HEK293T (cell line): ENCODE results near the gene SLFN13.

Experiments
- CTCF ChIA-PET: fragments of 350-600 bp; formaldehyde crosslinking; extraction: SDS; loops from one replicate; lab custom pipeline; 2021; ENCODE audit warnings: antibody characterized with exemption, inconsistent platforms; lab: Yijun Ruan, JAX
- POLR2A ChIA-PET: fragments of 350-600 bp; formaldehyde crosslinking; extraction: SDS; loops from one replicate; lab custom pipeline; 2020; ENCODE audit warnings: antibody characterized with exemption, inconsistent platforms; lab: Yijun Ruan, JAX
- DNase-seq: peaks from one replicate; pipeline ENCODE4 v3.0.0; 2012; ENCODE audit warnings: mixed read lengths; ENCODE audit errors: extremely low spot score
- ARNT ChIP-seq: fragments of 450-650 bp; IDR thresholded peaks from 2 replicates; pipeline ENCODE4 v1.6.1; 2017; ENCODE audit warnings: mild to moderate bottlenecking
- BHLHE40 ChIP-seq: fragments of 450-650 bp; IDR thresholded peaks from 2 replicates; pipeline ENCODE4 v1.6.1; 2016; ENCODE audit warnings: mild to moderate bottlenecking, moderate library complexity, borderline replicate concordance
- CTBP1 ChIP-seq: fragments of 450-650 bp; IDR thresholded peaks from 2 replicates; pipeline ENCODE4 v1.6.1; 2016; ENCODE audit warnings: borderline replicate concordance
- ELF4 ChIP-seq: fragments of 450-650 bp; IDR thresholded peaks from 2 replicates; pipeline ENCODE4 v1.6.1; 2017; ENCODE audit warnings: antibody characterized with exemption
- FOXA1 ChIP-seq: fragments of 450-650 bp; IDR thresholded peaks from 2 replicates; pipeline ENCODE4 v1.6.1; 2016; ENCODE audit warnings: mild to moderate bottlenecking
- FOXK2 ChIP-seq: fragments of 450-650 bp; IDR thresholded peaks from 2 replicates; pipeline ENCODE4 v1.6.1; 2016; ENCODE audit warnings: mild to moderate bottlenecking
- FOXM1 ChIP-seq: fragments of 450-650 bp; IDR thresholded peaks from 2 replicates; pipeline ENCODE4 v1.6.1; 2017; ENCODE audit warnings: mild to moderate bottlenecking, borderline replicate concordance
- HDGF ChIP-seq: fragments of 450-650 bp; IDR thresholded peaks from 2 replicates; pipeline ENCODE4 v1.6.1; 2017; ENCODE audit warnings: antibody characterized with exemption, borderline replicate concordance
- L3MBTL2 ChIP-seq: fragments of 450-650 bp; conservative IDR thresholded peaks from 2 replicates; pipeline ENCODE4 v1.6.1; 2016; ENCODE audit warnings: mild to moderate bottlenecking
- LEF1 ChIP-seq: fragments of 450-650 bp; IDR thresholded peaks from 2 replicates; pipeline ENCODE4 v1.6.1; 2017; ENCODE audit warnings: mild to moderate bottlenecking, borderline replicate concordance
- NFRKB ChIP-seq: fragments of 450-650 bp; IDR thresholded peaks from 2 replicates; pipeline ENCODE4 v1.6.1; 2016; ENCODE audit warnings: mild to moderate bottlenecking, moderate library complexity
- PKNOX1 ChIP-seq: fragments of 450-650 bp; IDR thresholded peaks from 2 replicates; pipeline ENCODE4 v1.6.1; 2016
- SP1 ChIP-seq: fragments of 450-650 bp; IDR thresholded peaks from 2 replicates; pipeline ENCODE4 v1.6.1; 2017
- SUZ12 ChIP-seq: fragments of 450-650 bp; IDR thresholded peaks from 2 replicates; pipeline ENCODE4 v1.6.1; 2016; ENCODE audit warnings: mild to moderate bottlenecking
- TARDBP ChIP-seq: fragments of 450-650 bp; IDR thresholded peaks from 2 replicates; pipeline ENCODE4 v1.6.1; 2016
- ZNF384 ChIP-seq: fragments of 450-650 bp; IDR thresholded peaks from 2 replicates; pipeline ENCODE4 v1.6.1; 2016

Gene SLFN13

GRCh38 chr17:35390156-35390555, 58.4 kb downstream of the SLFN13 start:
- ChIA-PET CTCF (no interaction called here), POLR2A (interaction anchor here (1.2 kb wide), 1 partner anchor 17 kb away, joined by 4 read pairs; the partner anchor contains the start of gene SLFN11)
- DNase-seq, result no peak
- no peak for TF ChIP-seq ZNF384
- TF ChIP-seq ELF4, result no peak
- TF ChIP-seq FOXM1, result no peak
- TF ChIP-seq FOXA1, result no peak
- no peak for TF ChIP-seq SP1
- TF ChIP-seq HDGF, result no peak
- no peak for TF ChIP-seq LEF1
- TF ChIP-seq BHLHE40, result no peak
- TF ChIP-seq CTBP1, result no peak
- TF ChIP-seq PKNOX1, result no peak
- no peak for TF ChIP-seq L3MBTL2
- TF ChIP-seq ARNT, result no peak
- no peak for TF ChIP-seq FOXK2
- TF ChIP-seq SUZ12, result no peak
- no peak for TF ChIP-seq TARDBP
- TF ChIP-seq NFRKB, result no peak

GRCh38 chr17:35387496-35387895, 61.1 kb downstream of the SLFN13 start:
- ChIA-PET POLR2A (no interaction called here), CTCF (no interaction called here)
- TF ChIP-seq L3MBTL2, result no peak
- no peak for TF ChIP-seq FOXM1
- no peak for TF ChIP-seq NFRKB
- TF ChIP-seq ARNT, result no peak
- no peak for TF ChIP-seq SP1
- no peak for TF ChIP-seq LEF1
- no peak for TF ChIP-seq FOXA1
- no peak for TF ChIP-seq FOXK2
- TF ChIP-seq BHLHE40, result no peak
- TF ChIP-seq ELF4, result no peak
- TF ChIP-seq HDGF, result no peak
- TF ChIP-seq PKNOX1, result no peak
- TF ChIP-seq ZNF384, result no peak
- no peak for TF ChIP-seq TARDBP
- TF ChIP-seq SUZ12, result no peak
- TF ChIP-seq CTBP1, result no peak
- no peak for DNase-seq
